HG02623 (cell line): Measurements from ENCODE around the gene ADGRL1.
"Not testable (repeated sequence)": the region's sequence is repeated elsewhere in the genome, so short reads cannot be mapped to it uniquely, and the experiment has no call there.

Experiments used
- ATAC-seq: cut with Tn5 transposase; IDR thresholded peaks from one replicate; pipeline ENCODE4 v1.9.1; 2021; ENCODE audit warnings: moderate library complexity; ENCODE audit not compliant: unreplicated experiment

The ADGRL1 gene

GRCh38 chr19:14205452-14206287 lies at the start of gene ADGRL1:
TSS of gene ADGRL1 (minus strand) at chr19:14206169. CDS start at chr19:14183602, 22,567 bp downstream.
- ATAC-seq = not testable (repeated sequence)

GRCh38 chr19:14255316-14255715 lies 49.3 kb upstream of the ADGRL1 start:
- not testable (repeated sequence) for ATAC-seq

GRCh38 chr19:14253822-14254599 lies 48.0 kb upstream of the ADGRL1 start:
- ATAC-seq = not testable (repeated sequence)

GRCh38 chr19:14252136-14252535 lies 46.2 kb upstream of the ADGRL1 start:
- not testable (repeated sequence) for ATAC-seq

- ATAC-seq = no peak
Observed at GRCh38 chr19:14250870-14251269, 44.9 kb upstream of the ADGRL1 start.

- not testable (repeated sequence) for ATAC-seq
Observed at GRCh38 chr19:14250315-14250714, 44.3 kb upstream of the ADGRL1 start.

GRCh38 chr19:14249891-14250290 lies 43.9 kb upstream of the ADGRL1 start:
- not testable (repeated sequence) for ATAC-seq

GRCh38 chr19:14249012-14249754 lies 43.2 kb upstream of the ADGRL1 start:
- not testable (repeated sequence) for ATAC-seq

- ATAC-seq = no peak
Observed at GRCh38 chr19:14248578-14249011, 42.6 kb upstream of the ADGRL1 start.

- ATAC-seq = not testable (repeated sequence)
Observed at GRCh38 chr19:14247548-14248471, 41.8 kb upstream of the ADGRL1 start.

GRCh38 chr19:14247205-14247547 lies 41.2 kb upstream of the ADGRL1 start:
- not testable (repeated sequence) for ATAC-seq

- ATAC-seq = not testable (repeated sequence)
Observed at GRCh38 chr19:14244393-14244792, 38.4 kb upstream of the ADGRL1 start.

- not testable (repeated sequence) for ATAC-seq
Observed at GRCh38 chr19:14243718-14244117, 37.7 kb upstream of the ADGRL1 start.

- ATAC-seq = no peak
Observed at GRCh38 chr19:14237014-14237941, 31.3 kb upstream of the ADGRL1 start.

GRCh38 chr19:14232945-14233344 lies 27.0 kb upstream of the ADGRL1 start:
- not testable (repeated sequence) for ATAC-seq

- not testable (repeated sequence) for ATAC-seq
Observed at GRCh38 chr19:14228446-14229071, 22.6 kb upstream of the ADGRL1 start.

GRCh38 chr19:14226498-14226897 lies 20.5 kb upstream of the ADGRL1 start:
- ATAC-seq = not testable (repeated sequence)

- no peak for ATAC-seq
Observed at GRCh38 chr19:14222886-14223285, 16.9 kb upstream of the ADGRL1 start.
